Vagina (tissue), 2 donors: ENCODE results near the gene MSI2.

Experiments
- POLR2A ChIP-seq, 2 donors: fragments of 450-650 bp; IDR thresholded peaks; one replicate each; pipeline ENCODE4 v1.6.1; 2017; ENCODE audit warnings: antibody characterized with exemption in 2 of 2, mild to moderate bottlenecking in 2 of 2, moderate library complexity in 2 of 2
- POLR2AphosphoS5 ChIP-seq, 2 donors: sonication (generic); formaldehyde crosslinking; IDR thresholded peaks; one replicate each; pipeline ENCODE4 v1.9.0; 2017; ENCODE audit warnings: antibody characterized with exemption in 2 of 2, mild to moderate bottlenecking in 2 of 2, low read depth in 1 of 2; ENCODE audit not compliant: insufficient read depth in 1 of 2
- TF ChIP-seq, protein P1 (sequence below), 3 experiments: fragments of 450-650 bp in 2 of 3; fragments of 200-600 bp in 1 of 3; sonication (generic) in 1 of 3; IDR thresholded peaks; one replicate each; pipeline ENCODE4 v1.5.1; 2017 to 2019; ENCODE audit warnings: antibody characterized with exemption in 3 of 3, mild to moderate bottlenecking in 2 of 3, moderate library complexity in 2 of 3

DNA sequence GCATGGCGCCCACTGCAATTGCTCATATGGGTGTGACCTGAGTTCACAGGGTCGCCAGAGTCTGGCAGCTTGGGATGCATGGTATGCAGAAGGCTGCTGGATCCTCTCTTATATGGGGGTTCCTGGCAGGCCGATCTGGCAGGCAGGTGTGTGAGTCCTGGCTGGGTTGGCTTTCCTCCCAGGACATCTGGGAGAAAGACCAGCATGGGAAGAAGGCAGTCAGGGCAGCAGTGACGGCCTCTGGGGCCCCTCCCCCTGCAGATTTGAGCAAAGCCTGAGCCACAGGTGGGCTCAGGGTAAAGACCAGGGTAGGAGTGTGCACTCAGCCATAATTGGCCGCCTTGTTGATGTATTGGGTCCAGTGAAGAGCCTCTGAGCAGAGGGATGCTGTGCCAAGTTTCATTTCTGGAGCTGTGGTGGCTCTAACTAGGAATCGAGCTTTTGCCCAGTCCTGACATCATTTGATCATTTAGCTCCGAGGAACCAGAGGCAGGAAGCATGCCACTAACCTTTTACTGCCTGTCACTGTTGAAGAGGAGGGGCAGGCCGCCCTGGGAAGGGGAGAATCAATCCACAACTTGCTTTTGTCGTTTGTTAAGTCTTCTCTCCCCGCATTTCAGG, 314.5 kb downstream of the MSI2 start:
- TF ChIP-seq, protein P1, sequence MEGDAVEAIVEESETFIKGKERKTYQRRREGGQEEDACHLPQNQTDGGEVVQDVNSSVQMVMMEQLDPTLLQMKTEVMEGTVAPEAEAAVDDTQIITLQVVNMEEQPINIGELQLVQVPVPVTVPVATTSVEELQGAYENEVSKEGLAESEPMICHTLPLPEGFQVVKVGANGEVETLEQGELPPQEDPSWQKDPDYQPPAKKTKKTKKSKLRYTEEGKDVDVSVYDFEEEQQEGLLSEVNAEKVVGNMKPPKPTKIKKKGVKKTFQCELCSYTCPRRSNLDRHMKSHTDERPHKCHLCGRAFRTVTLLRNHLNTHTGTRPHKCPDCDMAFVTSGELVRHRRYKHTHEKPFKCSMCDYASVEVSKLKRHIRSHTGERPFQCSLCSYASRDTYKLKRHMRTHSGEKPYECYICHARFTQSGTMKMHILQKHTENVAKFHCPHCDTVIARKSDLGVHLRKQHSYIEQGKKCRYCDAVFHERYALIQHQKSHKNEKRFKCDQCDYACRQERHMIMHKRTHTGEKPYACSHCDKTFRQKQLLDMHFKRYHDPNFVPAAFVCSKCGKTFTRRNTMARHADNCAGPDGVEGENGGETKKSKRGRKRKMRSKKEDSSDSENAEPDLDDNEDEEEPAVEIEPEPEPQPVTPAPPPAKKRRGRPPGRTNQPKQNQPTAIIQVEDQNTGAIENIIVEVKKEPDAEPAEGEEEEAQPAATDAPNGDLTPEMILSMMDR (IDR thresholded peaks at IDR 0.05), result no peak
- TF ChIP-seq POLR2AphosphoS5 (IDR thresholded peaks at IDR 0.05; ENCODE audit: insufficient read depth in 1 of 2, low read depth in 1 of 2), result no peak
- TF ChIP-seq POLR2A (IDR thresholded peaks at IDR 0.05), result no peak
